Stimulated activated CD4-positive, alpha-beta T cell treated with anti-CD3 and anti-CD28 coated beads, TNF-alpha, amount 100 ng/mL, for 24 hours (primary cell): ENCODE results near the gene FBLIM1.
"Not testable (repeated sequence)": the region's sequence is repeated elsewhere in the genome, so short reads cannot be mapped to it uniquely, and the experiment has no call there.

Experiments used
- DNase-seq, 3 experiments: peaks; one replicate each; pipeline ENCODE4 v3.0.0-alpha.2; 2020; ENCODE audit warnings: low read depth in 3 of 3

Gene FBLIM1

GRCh38 chr1:15768388-15768787 is 9.8 kb downstream of the FBLIM1 start:
- DNase-seq, result no peak

GRCh38 chr1:15770313-15770962 is 11.8 kb downstream of the FBLIM1 start:
- no peak for DNase-seq

- no peak for DNase-seq
These were observed 13.4 kb downstream of the FBLIM1 start for GRCh38 chr1:15771836-15772515.

GRCh38 chr1:15775706-15776105 is 17.1 kb downstream of the FBLIM1 start:
- DNase-seq, result no peak

GRCh38 chr1:15777909-15778707 is 19.5 kb downstream of the FBLIM1 start:
- no peak for DNase-seq

- no peak for DNase-seq
These were observed 27.1 kb downstream of the FBLIM1 start for GRCh38 chr1:15785683-15786082.

GRCh38 chr1:15786581-15786980 is 28.0 kb downstream of the FBLIM1 start:
- DNase-seq, result no peak

GRCh38 chr1:15788624-15789301 is 30.2 kb downstream of the FBLIM1 start:
- DNase-seq, result no peak

GRCh38 chr1:15796086-15796462 is 37.5 kb downstream of the FBLIM1 start:
- no peak for DNase-seq

- DNase-seq, result no peak
These were observed 39.2 kb downstream of the FBLIM1 start for GRCh38 chr1:15797614-15798390.

- DNase-seq, result peak in 1 of 3 experiments; percentile 10
These were observed 40.6 kb downstream of the FBLIM1 start for GRCh38 chr1:15799004-15799867.

- DNase-seq, result no peak
These were observed 41.6 kb downstream of the FBLIM1 start for GRCh38 chr1:15799928-15800835.

- no peak for DNase-seq
These were observed 43.8 kb downstream of the FBLIM1 start for GRCh38 chr1:15802234-15802965.

GRCh38 chr1:15803380-15803779 is 44.8 kb downstream of the FBLIM1 start:
- no peak for DNase-seq

GRCh38 chr1:15804060-15804459 is 45.5 kb downstream of the FBLIM1 start:
- DNase-seq, result no peak

GRCh38 chr1:15807121-15807520 is 48.5 kb downstream of the FBLIM1 start:
- DNase-seq, result no peak

GRCh38 chr1:15807549-15807948 is 49.0 kb downstream of the FBLIM1 start, which contains the start of gene UQCRHL:
UQCRHL (minus strand) TSS chr1:15807649; CDS start chr1:15807649, 0 bp downstream.
- DNase-seq, result not testable (repeated sequence)

GRCh38 chr1:15808955-15809354 is 50.4 kb downstream of the FBLIM1 start:
- DNase-seq, result no peak

- no peak for DNase-seq
These were observed 51.5 kb downstream of the FBLIM1 start for GRCh38 chr1:15810073-15810472.
